Mammary epithelial cell (primary cell): Measurements from ENCODE around the gene XIST.

Experiments used
- CTCF ChIP-seq, 2 donors: IDR thresholded peaks in 1 of 2; conservative IDR thresholded peaks in 1 of 2; 2 replicates each; pipeline ENCODE4 v1.5.1; 2011 to 2012; ENCODE audit warnings: inconsistent platforms in 2 of 2, low read length in 2 of 2, mild to moderate bottlenecking in 2 of 2, control low read depth in 1 of 2, low read depth in 1 of 2; ENCODE audit not compliant: insufficient read depth in 1 of 2; ENCODE audit errors: extremely low read depth in 1 of 2
- EZH2 ChIP-seq: IDR thresholded peaks from 2 replicates; pipeline ENCODE4 v1.6.1; 2012; ENCODE audit warnings: low read length, inconsistent platforms, borderline replicate concordance

- no peak for TF ChIP-seq CTCF (conservative IDR thresholded peaks at IDR 0.05 in 1 of 2, IDR thresholded peaks at IDR 0.05 in 1 of 2; ENCODE audit: extremely low read depth in 1 of 2, insufficient read depth in 1 of 2, low read depth in 1 of 2, low read length in 2 of 2)
- no peak for TF ChIP-seq EZH2
These were observed 12.2 kb downstream of the XIST start for GRCh38 chrX:73840120-73840924.
